Measurements from ENCODE around the gene KLF13.
"Not testable (repeated sequence)": the region's sequence is repeated elsewhere in the genome, so short reads cannot be mapped to it uniquely, and the experiment has no call there.

DNA sequence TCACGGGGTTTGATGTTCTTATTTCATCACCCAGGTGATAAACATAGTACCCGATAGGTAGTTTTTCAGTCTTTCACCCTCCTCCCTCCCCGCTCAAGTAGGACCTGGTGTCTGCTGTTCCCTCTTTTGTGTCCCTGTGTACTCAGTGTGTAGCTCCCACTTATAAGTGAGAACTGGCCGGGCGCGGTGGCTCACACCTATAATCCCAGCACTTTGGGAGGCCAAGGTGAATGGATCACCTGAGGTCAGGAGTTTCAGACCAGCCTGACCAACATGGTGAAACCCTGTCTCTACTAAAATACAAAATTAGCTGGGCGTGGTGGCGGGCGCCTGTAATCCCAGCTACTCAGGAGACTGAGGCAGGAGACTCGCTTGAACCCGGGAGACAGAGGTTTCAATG, 29.5 kb downstream of the KLF13 start:
- TF ChIP-seq, protein P1, sequence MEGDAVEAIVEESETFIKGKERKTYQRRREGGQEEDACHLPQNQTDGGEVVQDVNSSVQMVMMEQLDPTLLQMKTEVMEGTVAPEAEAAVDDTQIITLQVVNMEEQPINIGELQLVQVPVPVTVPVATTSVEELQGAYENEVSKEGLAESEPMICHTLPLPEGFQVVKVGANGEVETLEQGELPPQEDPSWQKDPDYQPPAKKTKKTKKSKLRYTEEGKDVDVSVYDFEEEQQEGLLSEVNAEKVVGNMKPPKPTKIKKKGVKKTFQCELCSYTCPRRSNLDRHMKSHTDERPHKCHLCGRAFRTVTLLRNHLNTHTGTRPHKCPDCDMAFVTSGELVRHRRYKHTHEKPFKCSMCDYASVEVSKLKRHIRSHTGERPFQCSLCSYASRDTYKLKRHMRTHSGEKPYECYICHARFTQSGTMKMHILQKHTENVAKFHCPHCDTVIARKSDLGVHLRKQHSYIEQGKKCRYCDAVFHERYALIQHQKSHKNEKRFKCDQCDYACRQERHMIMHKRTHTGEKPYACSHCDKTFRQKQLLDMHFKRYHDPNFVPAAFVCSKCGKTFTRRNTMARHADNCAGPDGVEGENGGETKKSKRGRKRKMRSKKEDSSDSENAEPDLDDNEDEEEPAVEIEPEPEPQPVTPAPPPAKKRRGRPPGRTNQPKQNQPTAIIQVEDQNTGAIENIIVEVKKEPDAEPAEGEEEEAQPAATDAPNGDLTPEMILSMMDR (conservative IDR thresholded peaks at IDR 0.05; ENCODE audit: low read depth in 2 of 2) = not testable (repeated sequence)
- not testable (repeated sequence) for TF ChIP-seq STAT1 (IDR thresholded peaks at IDR 0.05; ENCODE audit: unreplicated experiment); EZH2 (IDR thresholded peaks at IDR 0.05; ENCODE audit: low read depth, unreplicated experiment)
